Neutrophil (primary cell): ENCODE data around the gene TGFBR1.

Experiments used
- H3K27ac ChIP-seq: fragments of 200-600 bp; sonication (generic); 2 replicates; pipeline ENCODE4 v1.5.1; 2016; ENCODE audit warnings: mild to moderate bottlenecking, moderate library complexity
- H3K27me3 ChIP-seq: fragments of 200-600 bp; sonication (generic); 2 replicates; pipeline ENCODE4 v1.6.0; 2016; ENCODE audit warnings: mild to moderate bottlenecking
- H3K36me3 ChIP-seq: fragments of 200-600 bp; sonication (generic); 2 replicates; pipeline ENCODE4 v1.5.1; 2017
- H3K4me1 ChIP-seq, 2 experiments: fragments of 200-600 bp in 1 of 2; sonication (generic) in 1 of 2; 1 replicate in 1 of 2; 2 replicates in 1 of 2; pipeline versions ENCODE4 v1.5.1 to v1.6.1; 2013 to 2016; ENCODE audit warnings: low read depth in 1 of 2, low read length in 1 of 2, mild to moderate bottlenecking in 1 of 2, moderate library complexity in 1 of 2; ENCODE audit not compliant: control insufficient read depth in 1 of 2, insufficient read depth in 1 of 2
- H3K4me3 ChIP-seq, 2 experiments: fragments of 200-600 bp in 1 of 2; sonication (generic) in 1 of 2; 1 replicate in 1 of 2; 2 replicates in 1 of 2; pipeline ENCODE4 v1.5.1; 2013 to 2016; ENCODE audit warnings: low read depth in 1 of 2, low read length in 1 of 2, mild to moderate bottlenecking in 1 of 2, moderate library complexity in 1 of 2
- H3K9me3 ChIP-seq: fragments of 200-600 bp; sonication (generic); 2 replicates; pipeline ENCODE4 v1.5.1; 2016
- TF ChIP-seq, protein P1 (sequence below): fragments of 200-600 bp; sonication (generic); IDR thresholded peaks from 2 replicates; pipeline ENCODE4 v1.5.1; 2016; ENCODE audit warnings: antibody characterized with exemption

Gene TGFBR1

GRCh38 chr9:99058964-99059921, 45.7 kb upstream of the TGFBR1 start:
- H3K4me3 ChIP-seq = peak overlapping the region; percentile 31 to 44

GRCh38 chr9:99060621-99061020, 44.3 kb upstream of the TGFBR1 start:
- H3K36me3 ChIP-seq = no peaks in the 10 kb centered on the region
- TF ChIP-seq, protein P1, sequence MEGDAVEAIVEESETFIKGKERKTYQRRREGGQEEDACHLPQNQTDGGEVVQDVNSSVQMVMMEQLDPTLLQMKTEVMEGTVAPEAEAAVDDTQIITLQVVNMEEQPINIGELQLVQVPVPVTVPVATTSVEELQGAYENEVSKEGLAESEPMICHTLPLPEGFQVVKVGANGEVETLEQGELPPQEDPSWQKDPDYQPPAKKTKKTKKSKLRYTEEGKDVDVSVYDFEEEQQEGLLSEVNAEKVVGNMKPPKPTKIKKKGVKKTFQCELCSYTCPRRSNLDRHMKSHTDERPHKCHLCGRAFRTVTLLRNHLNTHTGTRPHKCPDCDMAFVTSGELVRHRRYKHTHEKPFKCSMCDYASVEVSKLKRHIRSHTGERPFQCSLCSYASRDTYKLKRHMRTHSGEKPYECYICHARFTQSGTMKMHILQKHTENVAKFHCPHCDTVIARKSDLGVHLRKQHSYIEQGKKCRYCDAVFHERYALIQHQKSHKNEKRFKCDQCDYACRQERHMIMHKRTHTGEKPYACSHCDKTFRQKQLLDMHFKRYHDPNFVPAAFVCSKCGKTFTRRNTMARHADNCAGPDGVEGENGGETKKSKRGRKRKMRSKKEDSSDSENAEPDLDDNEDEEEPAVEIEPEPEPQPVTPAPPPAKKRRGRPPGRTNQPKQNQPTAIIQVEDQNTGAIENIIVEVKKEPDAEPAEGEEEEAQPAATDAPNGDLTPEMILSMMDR = no peak
- peaks cover 43 to 50% of the 10 kb centered on the region in 2 experiments for H3K4me1 ChIP-seq
- H3K27ac ChIP-seq = peak overlapping the region; percentile 92
- H3K27me3 ChIP-seq = peaks cover 28% of the 10 kb centered on the region
- H3K4me3 ChIP-seq = no peak overlapping the region
- H3K9me3 ChIP-seq = no peaks in the 10 kb centered on the region

More at GRCh38 chr9:99058964-99059921, 45.7 kb upstream of the TGFBR1 start:
- TF ChIP-seq, protein P1 = no peak
- H3K27ac ChIP-seq = peak overlapping the region; percentile 92
- H3K4me1 ChIP-seq = peaks cover 43 to 50% of the 10 kb centered on the region in 2 experiments
- H3K27me3 ChIP-seq = peaks cover 33% of the 10 kb centered on the region
- no peaks in the 10 kb centered on the region for H3K9me3 ChIP-seq
- no peaks in the 10 kb centered on the region for H3K36me3 ChIP-seq

GRCh38 chr9:99062549-99062948, 42.4 kb upstream of the TGFBR1 start:
- Histone ChIP-seq H3K36me3 (no peaks in the 10 kb centered on the region), H3K4me1 (peaks cover 28 to 34% of the 10 kb centered on the region in 2 experiments), H3K4me3 (no peak overlapping the region), H3K27ac (no peak overlapping the region), H3K27me3 (peaks cover 28% of the 10 kb centered on the region), H3K9me3 (no peaks in the 10 kb centered on the region)
- TF ChIP-seq, protein P1 = no peak

- H3K4me1 ChIP-seq = peaks cover 19 to 24% of the 10 kb centered on the region in 2 experiments
- TF ChIP-seq, protein P1 = no peak
- H3K27ac ChIP-seq = no peak overlapping the region
- H3K4me3 ChIP-seq = no peak overlapping the region
- peaks cover 28% of the 10 kb centered on the region for H3K27me3 ChIP-seq
- no peaks in the 10 kb centered on the region for H3K36me3 ChIP-seq
- H3K9me3 ChIP-seq = no peaks in the 10 kb centered on the region
Observed at GRCh38 chr9:99063522-99063921, 41.4 kb upstream of the TGFBR1 start.

- Histone ChIP-seq H3K4me3 (no peak overlapping the region), H3K27me3 (peaks cover 28% of the 10 kb centered on the region), H3K36me3 (no peaks in the 10 kb centered on the region), H3K27ac (no peak overlapping the region), H3K4me1 (peaks cover 0 to 4% of the 10 kb centered on the region in 2 experiments), H3K9me3 (no peaks in the 10 kb centered on the region)
- TF ChIP-seq, protein P1 = no peak
Observed at GRCh38 chr9:99066571-99066970, 38.3 kb upstream of the TGFBR1 start.
